Measurements from ENCODE around the gene RPP30. TPM values are rescaled to one million over a fixed set of nuclear protein-coding genes. Genes with fewer than 3 reads are reported as not detected.

Gene RPP30
- total and polyA plus RNA-seq, 4 donors = 11.2 to 22.6 (median 13.0) TPM

DNA sequence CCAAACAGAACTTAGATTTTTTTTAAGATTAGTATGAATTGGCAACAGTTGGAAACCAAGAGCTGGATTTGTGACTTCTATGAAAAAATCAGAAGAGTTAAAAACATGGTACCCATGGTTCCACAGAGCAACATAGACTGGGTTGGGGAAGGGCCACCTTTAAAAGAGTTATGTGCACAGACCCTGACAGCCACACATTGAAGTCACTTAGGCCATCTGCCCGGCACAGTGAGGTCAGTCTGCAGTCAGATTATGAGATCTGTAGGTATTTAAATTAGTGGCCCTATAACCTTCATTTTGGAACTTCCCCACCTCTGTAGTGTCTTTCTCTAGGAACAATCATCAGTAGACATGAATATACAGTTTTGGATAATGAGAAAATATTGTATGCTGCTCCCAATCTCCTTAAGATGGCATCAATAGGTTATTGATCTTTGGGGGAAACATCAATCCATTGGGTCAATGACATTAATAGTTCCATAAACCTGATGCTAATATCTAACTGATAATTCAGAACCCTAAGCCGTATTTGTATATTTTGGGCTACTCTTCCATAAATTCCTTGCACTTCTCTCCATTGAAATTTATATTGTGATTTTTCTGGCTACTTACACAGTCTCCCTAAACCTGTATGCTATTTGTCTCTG, 42.1 kb downstream of the RPP30 start:
- H3K9ac ChIP-seq (ENCODE audit: low read depth in 1 of 2, low read length in 2 of 2) = no peak overlapping the region
- no peak for DNase-seq (ENCODE audit: low spot score)
- WGBS = 93% methylated on average over 2 of the region's 2 CpGs
- H3K4me1 ChIP-seq (ENCODE audit: control insufficient read depth in 4 of 4, insufficient read depth in 4 of 4, low read length in 3 of 4) = peaks cover 0 to 3% (median 0%) of the 10 kb centered on the region in 4 donors
- peaks cover 0 to 4% (median 0%) of the 10 kb centered on the region in 4 donors for H3K27me3 ChIP-seq (ENCODE audit: control insufficient read depth in 4 of 4, insufficient read depth in 4 of 4, low read length in 3 of 4)
- no peak overlapping the region for H3K4me3 ChIP-seq (ENCODE audit: low read depth in 1 of 3, low read length in 3 of 3)
- no peaks in the 10 kb centered on the region for H3K9me3 ChIP-seq (ENCODE audit: control insufficient read depth in 4 of 4, low read length in 3 of 4)
- no peaks in the 10 kb centered on the region for H3K36me3 ChIP-seq (ENCODE audit: control insufficient read depth in 4 of 4, insufficient read depth in 3 of 4, low read depth in 1 of 4, low read length in 3 of 4)
- TF ChIP-seq HNF4G (IDR thresholded peaks at IDR 0.05) (no peak), RXRA (IDR thresholded peaks at IDR 0.05) (no peak), TAF1 (conservative IDR thresholded peaks at IDR 0.05) (no peak), NR2F2 (IDR thresholded peaks at IDR 0.05) (no peak), SP1 (IDR thresholded peaks at IDR 0.05) (no peak), RAD21 (IDR thresholded peaks at IDR 0.05) (no peak), FOXA2 (IDR thresholded peaks at IDR 0.05) (no peak), JUND (IDR thresholded peaks at IDR 0.05) (no peak), HNF4A (conservative IDR thresholded peaks at IDR 0.05) (no peak), FOXA1 (IDR thresholded peaks at IDR 0.05) (no peak), GABPA (IDR thresholded peaks at IDR 0.05 in 1 of 2, conservative IDR thresholded peaks at IDR 0.05 in 1 of 2) (no peak), YY1 (IDR thresholded peaks at IDR 0.05) (no peak), EGR1 (IDR thresholded peaks at IDR 0.05; ENCODE audit: low read depth in 2 of 2) (no peak)
- TF ChIP-seq, protein P1, sequence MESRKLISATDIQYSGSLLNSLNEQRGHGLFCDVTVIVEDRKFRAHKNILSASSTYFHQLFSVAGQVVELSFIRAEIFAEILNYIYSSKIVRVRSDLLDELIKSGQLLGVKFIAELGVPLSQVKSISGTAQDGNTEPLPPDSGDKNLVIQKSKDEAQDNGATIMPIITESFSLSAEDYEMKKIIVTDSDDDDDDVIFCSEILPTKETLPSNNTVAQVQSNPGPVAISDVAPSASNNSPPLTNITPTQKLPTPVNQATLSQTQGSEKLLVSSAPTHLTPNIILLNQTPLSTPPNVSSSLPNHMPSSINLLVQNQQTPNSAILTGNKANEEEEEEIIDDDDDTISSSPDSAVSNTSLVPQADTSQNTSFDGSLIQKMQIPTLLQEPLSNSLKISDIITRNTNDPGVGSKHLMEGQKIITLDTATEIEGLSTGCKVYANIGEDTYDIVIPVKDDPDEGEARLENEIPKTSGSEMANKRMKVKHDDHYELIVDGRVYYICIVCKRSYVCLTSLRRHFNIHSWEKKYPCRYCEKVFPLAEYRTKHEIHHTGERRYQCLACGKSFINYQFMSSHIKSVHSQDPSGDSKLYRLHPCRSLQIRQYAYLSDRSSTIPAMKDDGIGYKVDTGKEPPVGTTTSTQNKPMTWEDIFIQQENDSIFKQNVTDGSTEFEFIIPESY (IDR thresholded peaks at IDR 0.05) = no peak
- TF ChIP-seq, protein P2, sequence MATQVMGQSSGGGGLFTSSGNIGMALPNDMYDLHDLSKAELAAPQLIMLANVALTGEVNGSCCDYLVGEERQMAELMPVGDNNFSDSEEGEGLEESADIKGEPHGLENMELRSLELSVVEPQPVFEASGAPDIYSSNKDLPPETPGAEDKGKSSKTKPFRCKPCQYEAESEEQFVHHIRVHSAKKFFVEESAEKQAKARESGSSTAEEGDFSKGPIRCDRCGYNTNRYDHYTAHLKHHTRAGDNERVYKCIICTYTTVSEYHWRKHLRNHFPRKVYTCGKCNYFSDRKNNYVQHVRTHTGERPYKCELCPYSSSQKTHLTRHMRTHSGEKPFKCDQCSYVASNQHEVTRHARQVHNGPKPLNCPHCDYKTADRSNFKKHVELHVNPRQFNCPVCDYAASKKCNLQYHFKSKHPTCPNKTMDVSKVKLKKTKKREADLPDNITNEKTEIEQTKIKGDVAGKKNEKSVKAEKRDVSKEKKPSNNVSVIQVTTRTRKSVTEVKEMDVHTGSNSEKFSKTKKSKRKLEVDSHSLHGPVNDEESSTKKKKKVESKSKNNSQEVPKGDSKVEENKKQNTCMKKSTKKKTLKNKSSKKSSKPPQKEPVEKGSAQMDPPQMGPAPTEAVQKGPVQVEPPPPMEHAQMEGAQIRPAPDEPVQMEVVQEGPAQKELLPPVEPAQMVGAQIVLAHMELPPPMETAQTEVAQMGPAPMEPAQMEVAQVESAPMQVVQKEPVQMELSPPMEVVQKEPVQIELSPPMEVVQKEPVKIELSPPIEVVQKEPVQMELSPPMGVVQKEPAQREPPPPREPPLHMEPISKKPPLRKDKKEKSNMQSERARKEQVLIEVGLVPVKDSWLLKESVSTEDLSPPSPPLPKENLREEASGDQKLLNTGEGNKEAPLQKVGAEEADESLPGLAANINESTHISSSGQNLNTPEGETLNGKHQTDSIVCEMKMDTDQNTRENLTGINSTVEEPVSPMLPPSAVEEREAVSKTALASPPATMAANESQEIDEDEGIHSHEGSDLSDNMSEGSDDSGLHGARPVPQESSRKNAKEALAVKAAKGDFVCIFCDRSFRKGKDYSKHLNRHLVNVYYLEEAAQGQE (IDR thresholded peaks at IDR 0.05) = no peak
- TF ChIP-seq, protein P3, sequence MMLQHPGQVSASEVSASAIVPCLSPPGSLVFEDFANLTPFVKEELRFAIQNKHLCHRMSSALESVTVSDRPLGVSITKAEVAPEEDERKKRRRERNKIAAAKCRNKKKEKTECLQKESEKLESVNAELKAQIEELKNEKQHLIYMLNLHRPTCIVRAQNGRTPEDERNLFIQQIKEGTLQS (IDR thresholded peaks at IDR 0.05) = no peak
- TF ChIP-seq, protein P4, sequence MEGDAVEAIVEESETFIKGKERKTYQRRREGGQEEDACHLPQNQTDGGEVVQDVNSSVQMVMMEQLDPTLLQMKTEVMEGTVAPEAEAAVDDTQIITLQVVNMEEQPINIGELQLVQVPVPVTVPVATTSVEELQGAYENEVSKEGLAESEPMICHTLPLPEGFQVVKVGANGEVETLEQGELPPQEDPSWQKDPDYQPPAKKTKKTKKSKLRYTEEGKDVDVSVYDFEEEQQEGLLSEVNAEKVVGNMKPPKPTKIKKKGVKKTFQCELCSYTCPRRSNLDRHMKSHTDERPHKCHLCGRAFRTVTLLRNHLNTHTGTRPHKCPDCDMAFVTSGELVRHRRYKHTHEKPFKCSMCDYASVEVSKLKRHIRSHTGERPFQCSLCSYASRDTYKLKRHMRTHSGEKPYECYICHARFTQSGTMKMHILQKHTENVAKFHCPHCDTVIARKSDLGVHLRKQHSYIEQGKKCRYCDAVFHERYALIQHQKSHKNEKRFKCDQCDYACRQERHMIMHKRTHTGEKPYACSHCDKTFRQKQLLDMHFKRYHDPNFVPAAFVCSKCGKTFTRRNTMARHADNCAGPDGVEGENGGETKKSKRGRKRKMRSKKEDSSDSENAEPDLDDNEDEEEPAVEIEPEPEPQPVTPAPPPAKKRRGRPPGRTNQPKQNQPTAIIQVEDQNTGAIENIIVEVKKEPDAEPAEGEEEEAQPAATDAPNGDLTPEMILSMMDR (IDR thresholded peaks at IDR 0.05; ENCODE audit: low read depth, low read length, missing input control) = no peak
- TF ChIP-seq, protein P5, sequence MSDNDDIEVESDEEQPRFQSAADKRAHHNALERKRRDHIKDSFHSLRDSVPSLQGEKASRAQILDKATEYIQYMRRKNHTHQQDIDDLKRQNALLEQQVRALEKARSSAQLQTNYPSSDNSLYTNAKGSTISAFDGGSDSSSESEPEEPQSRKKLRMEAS (IDR thresholded peaks at IDR 0.05) = no peak
- no peak overlapping the region for H3K27ac ChIP-seq (ENCODE audit: low read depth in 1 of 2, low read length in 2 of 2)

Data from liver (tissue), 9 donors.